GM19455 (cell line): ENCODE measurements around the gene INPP4B.

Source experiments
- ATAC-seq: cut with Tn5 transposase; IDR thresholded peaks from one replicate; pipeline ENCODE4 v1.9.1; 2021; ENCODE audit not compliant: unreplicated experiment

INPP4B gene

GRCh38 chr4:142846108-142846728 lies at the start of gene INPP4B:
Gene INPP4B, minus strand, starts transcription at chr4:142846301.
- no peak for ATAC-seq

- no peak for ATAC-seq
These were observed 46.9 kb upstream of the INPP4B start for GRCh38 chr4:142893012-142893411.

GRCh38 chr4:142886566-142886965 lies 40.5 kb upstream of the INPP4B start:
- ATAC-seq = no peak

GRCh38 chr4:142883040-142883832 lies 37.1 kb upstream of the INPP4B start:
- ATAC-seq = no peak

- ATAC-seq = no peak
These were observed 36.1 kb upstream of the INPP4B start for GRCh38 chr4:142882159-142882558.

GRCh38 chr4:142881331-142881730 lies 35.2 kb upstream of the INPP4B start:
- no peak for ATAC-seq

GRCh38 chr4:142875117-142875516 lies 29.0 kb upstream of the INPP4B start:
- ATAC-seq = no peak

GRCh38 chr4:142874684-142875083 lies 28.6 kb upstream of the INPP4B start:
- no peak for ATAC-seq

- no peak for ATAC-seq
These were observed 20.6 kb upstream of the INPP4B start for GRCh38 chr4:142866685-142867084.

GRCh38 chr4:142861351-142861750 lies 15.2 kb upstream of the INPP4B start:
- no peak for ATAC-seq

- ATAC-seq = no peak
These were observed 12.9 kb upstream of the INPP4B start for GRCh38 chr4:142858965-142859364.

GRCh38 chr4:142858446-142858845 lies 12.3 kb upstream of the INPP4B start:
- ATAC-seq = no peak

GRCh38 chr4:142856576-142856975 lies 10.5 kb upstream of the INPP4B start:
- ATAC-seq = no peak

GRCh38 chr4:142850478-142850877 lies 4.4 kb upstream of the INPP4B start:
- no peak for ATAC-seq

GRCh38 chr4:142846729-142847596 lies 862 bp upstream of the INPP4B start:
- no peak for ATAC-seq

- ATAC-seq = no peak
These were observed 601 bp downstream of the INPP4B start for GRCh38 chr4:142845293-142846107.

GRCh38 chr4:142844782-142845181 lies 1.3 kb downstream of the INPP4B start:
- ATAC-seq = no peak

- no peak for ATAC-seq
These were observed 5.5 kb downstream of the INPP4B start for GRCh38 chr4:142840516-142841123.

- ATAC-seq = no peak
These were observed 7.3 kb downstream of the INPP4B start for GRCh38 chr4:142838778-142839177.

GRCh38 chr4:142832022-142832421 lies 14.1 kb downstream of the INPP4B start:
- ATAC-seq = no peak
